NOMO-1 treated with dmso at 0.1 percent for 144 hours (cell line): Measurements from ENCODE around the gene CSMD2.
"Not testable (repeated sequence)": the region's sequence is repeated elsewhere in the genome, so short reads cannot be mapped to it uniquely, and the experiment has no call there.

Experiments
- DNase-seq: peaks from one replicate; lab custom pipeline; 2025; ENCODE audit not compliant: unreplicated experiment; lab: John Stamatoyannopoulos, UW

CSMD2 gene

GRCh38 chr1:34164771-34165391, at the start of gene CSMD2:
Gene CSMD2 (minus strand): TSS chr1:34165230. CDS start chr1:34165097, 133 bp downstream.
- DNase-seq, result no peak

GRCh38 chr1:34213956-34214355, 48.9 kb upstream of the CSMD2 start:
- no peak for DNase-seq

GRCh38 chr1:34212673-34213072, 47.6 kb upstream of the CSMD2 start:
- DNase-seq, result no peak

GRCh38 chr1:34199927-34200326, 34.9 kb upstream of the CSMD2 start:
- DNase-seq, result no peak

GRCh38 chr1:34192621-34193020, 27.6 kb upstream of the CSMD2 start:
- DNase-seq, result no peak

- peak; percentile 73 for DNase-seq
Observed at GRCh38 chr1:34190692-34191091, 25.7 kb upstream of the CSMD2 start.

GRCh38 chr1:34188985-34189384, 24.0 kb upstream of the CSMD2 start:
- no peak for DNase-seq

- DNase-seq, result no peak
Observed at GRCh38 chr1:34188418-34188817, 23.4 kb upstream of the CSMD2 start.

- DNase-seq, result no peak
Observed at GRCh38 chr1:34186741-34187494, 21.9 kb upstream of the CSMD2 start.

GRCh38 chr1:34183381-34183780, 18.4 kb upstream of the CSMD2 start:
- DNase-seq, result not testable (repeated sequence)

GRCh38 chr1:34178072-34178471, 13.0 kb upstream of the CSMD2 start:
- no peak for DNase-seq

GRCh38 chr1:34176830-34177603, 12.0 kb upstream of the CSMD2 start, which contains the start of gene C1orf94:
Gene C1orf94 (plus strand): TSS chr1:34176907. CDS start chr1:34177790, 883 bp downstream.
- DNase-seq, result no peak

- no peak for DNase-seq
Observed at GRCh38 chr1:34175744-34176143, 10.7 kb upstream of the CSMD2 start.

GRCh38 chr1:34167389-34167788, 2.4 kb upstream of the CSMD2 start:
- no peak for DNase-seq

- no peak for DNase-seq
Observed at GRCh38 chr1:34166625-34167361, 1.8 kb upstream of the CSMD2 start.

- no peak for DNase-seq
Observed at GRCh38 chr1:34166191-34166624, 1.2 kb upstream of the CSMD2 start.

GRCh38 chr1:34165422-34165921, 442 bp upstream of the CSMD2 start:
- DNase-seq, result no peak

- no peak for DNase-seq
Observed at GRCh38 chr1:34163792-34164731, 968 bp downstream of the CSMD2 start.

- peak; percentile 12 for DNase-seq
Observed at GRCh38 chr1:34162852-34163766, 1.9 kb downstream of the CSMD2 start.
